UCSD-AML1 (cell line): Measurements from ENCODE around the gene SNTG2.

Experiments used
- DNase-seq: peaks from one replicate; lab custom pipeline; 2025; ENCODE audit not compliant: unreplicated experiment; lab: John Stamatoyannopoulos, UW

The SNTG2 gene

DNA sequence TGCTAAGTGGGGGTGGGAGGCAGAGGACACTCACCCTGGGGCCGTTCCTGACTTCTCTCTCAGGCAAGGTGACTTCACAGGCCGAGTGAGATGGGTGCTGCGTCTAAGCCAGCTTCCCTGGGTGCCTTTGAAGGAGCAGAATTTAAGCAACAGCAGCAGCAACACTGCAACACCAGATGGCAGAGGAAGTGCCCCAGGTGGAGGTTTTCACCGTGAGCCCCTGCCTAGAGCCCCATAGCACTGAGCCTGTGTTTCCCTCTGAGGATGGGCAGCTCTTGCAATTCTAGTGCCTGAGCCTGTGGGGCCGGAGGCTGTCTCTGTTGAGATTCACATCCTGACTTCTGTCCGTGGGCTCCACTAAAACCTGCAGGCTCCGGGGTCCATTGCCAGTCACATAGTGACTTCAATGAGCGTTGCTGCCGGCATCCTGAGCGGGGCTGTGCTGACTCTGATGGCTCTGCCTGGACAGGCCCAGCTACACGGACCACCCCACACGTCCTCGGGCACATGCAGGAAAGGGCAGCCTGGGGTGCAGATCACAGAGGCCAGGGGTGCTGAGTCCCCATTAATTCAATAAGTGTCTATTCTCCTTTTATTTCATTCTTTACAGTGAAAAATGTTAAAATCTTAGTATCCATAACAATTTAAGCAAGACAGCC is 218.8 kb downstream of the SNTG2 start:
- DNase-seq: no peak

DNA sequence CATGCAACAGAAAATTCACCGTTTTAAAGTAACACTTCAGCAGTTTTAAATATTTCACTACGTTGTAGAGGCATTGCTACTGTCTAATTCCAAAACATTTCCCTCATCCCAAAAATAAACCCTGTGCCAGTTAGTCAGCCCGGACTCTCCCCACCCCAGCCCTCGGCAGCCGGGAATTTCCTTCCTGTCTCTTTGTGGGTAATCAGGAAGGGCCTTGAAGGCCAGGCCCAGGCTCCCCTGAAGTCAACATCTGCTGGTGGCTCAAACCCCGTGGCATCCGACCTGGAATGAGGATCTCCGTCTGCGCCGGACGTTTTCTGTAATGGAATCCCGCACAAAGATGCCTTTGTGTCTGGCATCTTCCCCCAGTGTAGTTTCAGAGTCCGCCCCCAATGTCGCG is 219.6 kb downstream of the SNTG2 start:
- DNase-seq: no peak

DNA sequence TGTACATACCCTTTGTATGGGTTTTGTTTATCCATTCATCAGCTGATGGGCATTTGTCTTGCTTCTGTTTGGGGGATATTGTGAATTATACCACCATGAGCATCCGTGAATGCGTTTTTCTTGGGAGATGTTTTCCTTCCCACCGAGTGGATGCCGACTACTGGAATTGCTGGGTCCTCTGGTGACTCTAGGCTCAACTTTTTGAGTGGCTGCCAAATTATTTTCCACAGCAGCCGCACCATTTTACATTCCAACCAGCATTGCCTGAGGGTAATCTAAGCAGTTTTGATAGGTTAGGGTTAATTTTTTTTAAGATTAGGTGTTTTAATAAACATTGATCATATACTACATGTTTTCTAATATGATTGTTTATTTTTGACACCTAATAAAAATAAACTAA is 220.1 kb downstream of the SNTG2 start:
- DNase-seq: no peak

DNA sequence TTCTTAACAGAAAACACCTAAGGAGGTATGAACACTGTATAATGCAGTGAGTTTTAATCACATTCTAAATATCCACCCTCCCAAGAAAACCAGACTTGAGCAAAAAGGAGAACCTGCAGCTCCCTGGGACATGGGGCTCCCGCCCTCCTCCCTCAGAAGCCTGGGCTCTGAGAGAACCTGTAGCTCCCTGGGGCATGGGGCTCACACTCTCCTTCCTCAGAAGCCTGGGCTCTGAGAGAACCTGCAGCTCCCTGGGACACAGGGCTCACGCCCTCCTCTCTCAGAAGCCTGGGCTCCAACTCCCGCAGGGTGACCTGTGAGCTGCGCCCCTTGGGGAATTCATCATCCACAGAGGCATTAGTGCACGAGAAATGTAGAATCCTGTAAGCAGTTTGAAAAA is 222.9 kb downstream of the SNTG2 start:
- no peak for DNase-seq

DNA sequence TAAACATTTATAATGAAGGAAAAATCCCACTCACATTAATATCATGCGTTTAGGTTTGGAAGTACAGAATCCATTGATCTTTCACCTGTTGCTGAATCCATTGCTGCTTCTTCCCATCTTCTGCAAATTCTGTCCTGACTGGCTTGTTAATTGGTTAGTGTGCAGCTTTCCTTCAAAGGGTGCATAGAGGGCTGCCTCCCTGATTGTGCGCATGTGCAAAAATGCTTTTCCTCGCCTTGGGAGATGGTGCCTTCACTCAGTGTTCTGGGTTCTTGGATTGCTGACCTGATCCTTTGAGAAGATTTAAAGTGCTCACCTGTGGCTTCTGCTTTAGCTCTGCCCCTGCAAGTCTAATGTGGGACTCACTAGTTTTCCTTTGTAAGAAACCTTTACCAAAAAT is 231.2 kb downstream of the SNTG2 start:
- no peak for DNase-seq

DNA sequence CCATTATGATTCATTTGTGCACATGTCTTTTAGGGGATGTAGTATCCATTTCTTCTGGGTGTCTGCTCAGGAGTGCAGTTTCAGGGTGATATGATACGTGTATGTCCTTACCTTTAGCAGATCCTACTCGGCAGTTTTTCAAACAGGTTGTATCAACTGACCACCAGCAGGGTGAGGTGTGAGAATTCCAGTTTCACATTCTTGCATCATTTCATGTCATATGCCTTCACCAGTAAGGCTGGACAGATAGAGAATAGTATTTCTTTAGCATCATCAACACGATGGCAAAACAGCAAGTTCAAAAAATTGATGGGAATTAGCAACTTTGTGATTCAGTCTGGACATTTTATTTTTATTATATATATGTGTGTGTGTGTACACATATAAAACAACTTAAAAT is 232.7 kb downstream of the SNTG2 start:
- no peak for DNase-seq

DNA sequence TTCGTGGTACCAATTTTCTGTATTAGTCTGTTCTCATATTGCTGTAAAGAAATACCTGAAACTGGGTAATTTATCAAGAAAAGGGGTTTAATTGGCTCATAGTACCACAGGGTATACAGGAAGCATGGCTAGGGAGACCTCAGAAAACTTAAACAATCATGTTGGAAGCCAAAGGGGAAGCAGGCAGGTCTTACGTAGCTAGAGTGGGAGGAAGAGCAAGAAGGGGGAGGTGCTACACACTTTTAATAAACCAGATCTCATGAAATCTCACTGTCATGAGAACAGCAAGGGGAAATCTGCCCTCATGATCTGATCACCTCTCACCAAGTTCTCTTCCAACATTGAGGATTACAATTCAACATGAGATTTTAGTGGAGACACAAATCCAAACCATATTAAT is 235.8 kb downstream of the SNTG2 start:
- DNase-seq: no peak

DNA sequence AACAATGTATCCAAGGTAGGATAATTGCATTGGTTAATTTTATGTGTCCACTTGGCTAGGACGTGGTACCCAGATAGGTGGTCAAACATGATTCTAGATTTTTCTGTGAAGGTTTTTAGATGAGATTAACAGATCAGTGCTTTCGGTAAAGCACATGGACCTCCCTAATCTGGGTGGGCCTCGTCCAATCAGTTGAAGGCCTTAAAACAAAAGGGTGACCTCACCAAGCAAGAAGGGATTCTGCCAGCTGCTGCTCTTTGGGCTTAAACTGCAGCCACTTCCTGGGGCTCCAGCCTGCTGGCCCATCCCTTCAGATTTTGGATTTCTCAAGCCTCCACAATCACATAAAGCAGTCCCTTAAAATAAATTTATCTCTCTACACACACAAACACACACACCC is 236.5 kb downstream of the SNTG2 start:
- no peak for DNase-seq

DNA sequence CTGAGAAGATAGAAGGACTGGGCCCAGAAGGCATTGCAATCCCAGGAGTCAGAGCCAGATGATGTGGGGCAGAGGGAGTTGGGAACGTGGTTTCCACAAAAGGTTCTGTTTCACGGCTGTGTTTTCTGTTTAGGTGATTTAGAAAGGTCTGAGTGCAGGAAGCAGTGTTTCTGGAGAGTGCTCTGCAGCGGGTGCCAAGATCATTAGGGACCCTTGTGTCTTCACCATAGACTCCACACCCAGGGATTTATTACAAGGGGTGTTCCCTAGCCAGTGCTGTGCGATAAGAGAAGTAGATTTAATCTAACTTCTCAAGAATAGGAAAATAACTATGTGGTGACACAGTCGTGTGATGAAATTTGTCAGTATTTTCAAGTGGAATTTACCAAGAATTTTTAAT is 241.5 kb downstream of the SNTG2 start:
- no peak for DNase-seq

DNA sequence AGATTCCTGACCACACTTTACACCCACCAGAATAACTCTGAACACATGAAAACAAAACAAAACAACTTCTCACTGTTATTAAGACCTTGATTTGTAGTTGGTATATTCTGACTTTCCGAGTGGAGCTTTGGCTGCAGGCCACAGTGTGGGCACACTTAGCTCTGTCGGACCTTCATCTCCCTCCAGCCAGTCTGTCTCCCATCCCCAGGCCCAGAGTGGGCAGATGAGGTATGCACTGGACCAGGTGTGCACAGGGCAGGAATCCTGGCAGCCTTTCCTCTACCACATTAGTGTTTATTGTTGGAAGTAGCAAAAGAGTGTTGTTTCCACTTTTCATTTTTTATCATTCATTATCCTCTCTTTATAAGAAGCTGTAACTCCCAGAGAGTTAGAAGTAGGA is 243.2 kb downstream of the SNTG2 start:
- no peak for DNase-seq

DNA sequence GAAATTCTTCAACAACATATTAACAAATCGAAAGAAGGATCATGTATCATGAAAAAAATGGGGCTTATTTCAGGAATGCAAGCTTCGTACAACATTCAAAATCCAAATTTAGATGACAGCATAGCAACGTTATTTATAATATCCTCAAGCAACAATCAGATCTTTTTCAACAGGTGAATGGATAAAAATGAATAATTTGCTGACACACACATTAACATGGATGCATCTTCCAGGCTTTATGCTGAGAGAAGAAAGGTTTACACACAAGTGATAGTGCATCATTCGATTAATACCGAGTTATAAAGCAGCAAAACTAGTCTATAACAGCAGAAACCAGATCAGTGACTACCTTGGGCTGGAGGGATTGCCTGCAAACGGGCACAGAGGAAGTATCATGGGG is 253.1 kb downstream of the SNTG2 start:
- no peak for DNase-seq

DNA sequence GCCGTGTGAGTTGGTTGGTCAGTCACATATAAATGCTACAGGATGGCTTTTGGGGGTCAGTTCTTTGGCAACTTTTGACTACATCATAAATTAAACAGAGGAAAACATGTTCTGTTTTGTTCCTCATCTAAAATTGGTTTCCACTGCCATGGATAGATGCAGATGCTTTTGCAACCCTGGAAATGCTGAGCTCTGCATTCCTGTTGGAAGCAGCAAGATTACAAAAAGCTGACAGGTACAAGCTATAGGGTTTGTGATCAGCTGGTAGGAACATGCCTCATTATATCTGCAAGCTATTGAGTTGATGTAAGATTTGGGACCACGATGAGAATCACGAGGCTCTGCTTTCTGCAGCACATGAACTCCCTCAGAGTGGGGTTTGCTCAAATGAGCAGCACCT is 255.2 kb downstream of the SNTG2 start:
- no peak for DNase-seq

DNA sequence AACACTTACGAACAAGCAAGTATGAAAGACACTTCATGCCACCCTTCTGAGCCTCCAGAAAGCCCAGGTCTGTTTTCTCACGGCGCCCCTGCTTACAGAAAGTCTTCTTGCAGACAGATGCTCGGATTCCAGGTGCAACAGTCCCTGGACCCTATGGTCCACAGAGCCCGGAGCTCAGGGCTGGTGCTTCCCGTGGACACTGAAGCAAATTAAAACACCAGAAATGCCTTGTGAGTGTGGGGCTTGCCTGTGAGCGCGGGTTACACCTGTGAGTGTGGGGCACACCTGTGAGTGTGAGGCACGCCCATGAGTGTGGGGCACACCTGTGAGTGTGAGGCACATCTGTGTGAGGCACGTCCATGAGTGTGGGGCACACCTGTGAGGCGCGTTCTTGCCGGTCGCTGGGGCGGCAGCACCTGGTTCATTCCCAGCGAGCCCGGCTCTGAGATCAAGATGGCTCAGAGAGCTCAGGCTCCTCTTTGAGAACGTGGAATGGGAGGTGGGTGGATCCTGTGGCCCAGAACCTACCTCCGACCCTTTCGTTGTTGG is 257.4 kb downstream of the SNTG2 start:
- DNase-seq: no peak

DNA sequence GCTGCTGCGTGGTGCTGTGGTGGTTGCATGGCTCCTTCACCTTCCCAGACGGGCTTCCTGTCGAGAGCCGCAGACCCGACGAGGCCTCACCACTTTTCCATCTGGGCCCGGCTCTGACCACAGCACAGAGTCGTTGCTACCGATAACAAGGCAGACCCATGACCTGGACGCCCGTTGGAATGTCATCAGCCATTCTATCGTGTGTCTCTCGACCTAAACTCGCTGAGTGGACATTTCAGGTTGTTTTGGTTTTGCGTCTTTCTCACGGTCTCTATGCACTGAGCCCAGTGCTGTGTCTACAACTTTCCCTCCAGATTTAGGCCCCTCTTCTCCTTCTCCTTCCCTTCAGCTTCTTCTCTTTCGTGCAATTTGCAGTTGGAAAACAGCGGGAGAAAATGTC is 257.9 kb downstream of the SNTG2 start:
- no peak for DNase-seq

DNA sequence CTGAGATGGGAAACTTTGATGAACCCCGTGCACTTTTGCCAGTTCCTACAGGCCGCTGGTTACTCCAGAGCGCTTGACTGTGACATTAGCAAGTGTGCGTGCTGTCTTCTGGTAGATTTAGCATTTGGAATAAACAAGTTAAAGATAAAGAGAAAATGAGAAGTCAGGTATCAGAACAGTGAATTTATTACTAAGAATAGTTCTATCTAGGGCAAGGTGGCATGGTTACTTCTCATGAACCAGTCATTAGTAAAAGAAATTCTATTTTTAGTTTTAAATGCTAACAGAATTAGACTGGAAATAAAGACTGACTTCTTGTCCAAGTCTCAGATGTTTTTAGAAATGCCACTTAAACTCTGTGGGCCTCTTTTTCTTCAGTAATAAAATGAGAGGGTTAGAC is 258.6 kb downstream of the SNTG2 start:
- no peak for DNase-seq

DNA sequence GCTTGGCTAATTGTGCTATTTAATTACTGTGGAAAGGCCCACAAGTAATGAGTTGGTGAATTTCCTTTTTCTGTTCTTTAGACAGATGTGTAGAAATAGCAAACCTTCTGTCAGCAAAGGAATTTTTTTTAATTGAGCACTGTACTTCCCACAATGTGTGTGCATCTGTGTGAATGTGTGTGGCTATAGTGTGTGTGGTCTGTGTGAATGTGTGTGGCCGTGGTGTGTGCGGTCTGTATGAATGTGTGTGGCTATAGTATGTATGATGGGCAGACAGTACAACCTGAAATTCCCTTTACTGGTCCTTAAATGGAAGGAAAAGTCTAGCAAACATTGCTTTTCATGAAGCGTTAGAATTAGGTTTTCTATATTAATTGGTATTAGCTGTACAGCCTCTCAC is 259.1 kb downstream of the SNTG2 start:
- DNase-seq: no peak

DNA sequence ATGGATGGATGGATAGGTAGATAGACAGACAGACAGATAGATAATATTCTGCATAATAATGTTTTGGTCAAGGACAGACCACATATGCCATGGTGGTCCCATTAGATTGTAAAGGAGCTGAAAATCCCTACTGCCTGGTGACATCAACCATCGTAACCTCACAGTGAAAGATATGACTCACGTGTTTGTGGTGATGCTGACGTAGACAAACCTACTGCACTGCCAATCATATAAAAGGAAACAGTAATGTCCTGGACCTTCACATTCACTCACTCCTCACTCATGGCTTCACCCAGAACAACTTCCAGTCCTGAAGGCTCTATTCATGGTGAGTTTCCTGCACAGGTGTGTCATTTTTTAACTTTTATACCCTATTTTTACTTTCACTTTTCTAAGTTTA is 259.7 kb downstream of the SNTG2 start:
- no peak for DNase-seq

DNA sequence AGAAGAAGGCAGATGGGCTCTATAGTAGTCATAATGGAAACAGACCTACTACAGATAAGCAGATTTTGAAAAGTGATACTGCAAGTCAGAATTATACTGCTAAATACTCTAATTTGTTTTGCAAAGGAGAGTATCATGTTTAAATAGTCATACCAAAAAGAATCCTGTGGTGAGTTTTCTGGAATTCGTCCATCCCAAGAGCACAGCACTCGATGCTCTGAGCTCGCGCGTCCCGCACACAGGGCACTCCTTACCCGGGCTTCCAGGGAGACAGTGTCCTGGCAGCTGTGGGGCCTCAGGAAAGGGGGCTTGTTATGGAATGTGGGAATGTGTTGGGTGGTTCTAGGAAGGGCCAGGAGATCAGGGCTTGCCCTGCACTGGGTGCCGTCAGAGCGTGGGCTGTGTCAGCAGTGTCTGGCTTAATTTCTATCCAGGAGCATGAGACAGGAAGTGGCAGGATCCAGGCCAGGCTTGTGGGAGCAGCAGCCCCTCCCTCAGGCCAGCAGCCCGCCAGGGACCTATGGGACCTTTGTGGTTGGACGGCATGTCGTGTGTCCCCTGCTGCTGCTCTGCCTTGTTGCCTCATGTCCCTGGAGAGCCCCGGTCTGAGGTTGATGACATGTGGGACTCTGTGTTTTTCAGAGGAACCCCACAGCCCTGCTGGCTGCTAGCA is 269.4 kb downstream of the SNTG2 start:
- DNase-seq: no peak

DNA sequence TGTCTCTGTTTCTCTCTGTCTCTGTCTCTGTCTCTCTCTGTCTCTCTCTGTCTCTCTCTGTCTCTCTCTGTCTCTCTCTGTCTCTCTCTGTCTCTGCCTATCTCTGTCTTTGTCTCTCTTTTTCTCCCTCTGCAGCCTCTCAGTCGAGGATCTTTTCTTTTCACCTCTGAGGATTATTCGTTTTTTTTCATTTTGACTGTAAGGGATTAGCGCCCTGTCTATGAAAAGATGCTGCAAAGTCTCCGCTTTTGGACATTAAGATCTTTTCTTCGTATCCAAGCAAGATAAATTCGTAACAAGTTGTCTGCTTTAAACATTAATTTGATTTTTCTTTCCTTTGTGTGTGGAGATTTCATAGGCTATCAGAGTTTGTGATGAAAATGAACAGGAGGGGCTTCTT is 271.4 kb downstream of the SNTG2 start:
- no peak for DNase-seq

DNA sequence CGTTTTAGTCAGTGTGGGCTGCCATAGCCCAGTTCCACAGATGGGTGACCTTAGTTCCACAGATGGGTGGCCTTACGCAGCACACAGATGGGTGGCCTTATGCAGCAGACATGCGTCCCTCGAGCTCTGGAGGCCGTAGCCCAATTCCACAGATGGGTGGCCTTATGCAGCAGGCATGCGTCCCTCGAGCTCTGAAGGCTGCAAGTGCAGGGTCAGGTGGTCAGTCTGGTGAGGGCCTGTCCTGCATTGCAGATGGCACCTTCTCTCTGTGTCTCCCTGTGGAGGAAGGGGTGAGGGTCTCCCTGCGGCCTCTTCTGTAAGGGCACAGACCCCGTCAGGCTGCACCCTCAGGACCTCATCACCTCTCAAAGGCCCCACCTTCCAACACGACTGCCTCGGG is 273.1 kb downstream of the SNTG2 start:
- DNase-seq: no peak

DNA sequence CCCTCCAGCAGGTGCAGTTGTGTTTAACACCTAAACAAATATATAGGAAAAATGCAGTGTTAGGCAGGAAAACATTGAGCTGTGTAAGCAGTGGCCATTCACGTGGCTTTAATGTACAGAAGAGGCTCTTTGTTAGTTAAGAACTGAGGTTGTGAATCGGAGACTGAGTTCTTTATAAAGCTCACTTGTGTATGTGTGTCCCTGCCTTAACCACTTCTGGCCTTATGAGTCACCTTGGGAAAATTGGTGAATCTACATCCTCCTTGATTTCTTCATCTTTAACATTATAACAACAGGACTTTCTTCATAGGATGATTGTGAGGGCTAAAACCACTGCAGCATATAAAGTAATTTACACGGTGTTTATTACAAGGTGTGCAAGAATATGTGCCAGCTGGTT is 274.3 kb downstream of the SNTG2 start:
- no peak for DNase-seq

DNA sequence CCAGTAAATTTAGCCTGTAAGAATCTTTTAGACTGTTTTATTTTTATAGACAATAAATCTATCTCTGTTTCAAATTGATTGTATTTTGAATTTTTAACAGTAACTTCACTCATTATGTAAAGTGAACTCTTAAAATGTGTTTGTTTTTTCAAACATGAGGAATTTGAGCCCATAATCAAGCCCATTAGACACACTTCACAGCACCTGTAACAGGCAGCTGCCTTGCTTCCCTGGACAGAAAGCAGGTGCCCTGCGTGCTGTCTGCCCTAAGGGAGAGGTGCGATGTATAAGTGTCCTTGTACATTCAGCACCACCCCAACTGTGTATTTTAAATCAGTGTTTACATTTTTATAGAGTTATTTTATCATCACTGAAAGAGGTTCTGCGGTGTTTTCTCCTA is 276.1 kb downstream of the SNTG2 start:
- no peak for DNase-seq
